ENCODE measurements around the gene AS3MT. TPM values are rescaled to one million over a fixed set of nuclear protein-coding genes. Genes with fewer than 3 reads are reported as not detected.
"Not testable (repeated sequence)": the region's sequence is repeated elsewhere in the genome, so short reads cannot be mapped to it uniquely, and the experiment has no call there.

The AS3MT gene
- polyA plus RNA-seq, 1 of the 3 experiments (the other 2 are of a cell fraction) = 9.0 TPM

DNA sequence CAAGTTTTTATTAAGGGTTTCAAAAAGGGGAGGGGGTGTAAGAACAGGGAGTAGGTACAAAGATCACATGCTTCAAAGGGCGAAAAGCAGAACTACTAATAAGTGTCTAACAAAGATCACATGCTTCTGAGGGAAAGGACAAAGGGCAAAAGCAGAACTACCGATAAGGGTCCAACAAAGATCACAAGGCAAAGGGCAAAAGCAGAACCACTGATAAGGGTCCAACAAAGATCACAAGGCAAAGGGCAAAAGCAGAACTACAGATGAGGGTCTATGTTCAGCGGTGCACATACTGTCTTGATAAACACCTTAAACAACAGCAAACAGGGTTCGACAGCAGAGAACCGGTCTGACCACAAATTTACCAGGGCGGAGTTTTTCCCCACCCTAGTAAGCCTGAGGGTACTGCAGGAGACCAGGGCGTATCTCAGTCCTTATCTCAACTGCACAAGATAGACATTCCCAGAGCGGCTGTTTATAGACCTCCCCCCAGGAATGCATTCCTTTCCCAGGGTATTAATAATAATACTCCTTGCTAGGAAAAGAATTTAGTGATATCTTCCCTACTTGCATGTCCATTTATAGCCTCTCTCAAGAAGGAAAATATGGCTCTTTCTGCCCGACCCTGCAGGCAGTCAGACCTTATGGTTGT, 30.9 kb upstream of the AS3MT start:
- CTCF ChIA-PET = interaction anchor here (1.8 to 5.4 kb wide), 3 partner anchors 63 to 647 kb away, joined by 4 to 71 read pairs (median 6); no protein-coding TSS in a partner anchor

DNA sequence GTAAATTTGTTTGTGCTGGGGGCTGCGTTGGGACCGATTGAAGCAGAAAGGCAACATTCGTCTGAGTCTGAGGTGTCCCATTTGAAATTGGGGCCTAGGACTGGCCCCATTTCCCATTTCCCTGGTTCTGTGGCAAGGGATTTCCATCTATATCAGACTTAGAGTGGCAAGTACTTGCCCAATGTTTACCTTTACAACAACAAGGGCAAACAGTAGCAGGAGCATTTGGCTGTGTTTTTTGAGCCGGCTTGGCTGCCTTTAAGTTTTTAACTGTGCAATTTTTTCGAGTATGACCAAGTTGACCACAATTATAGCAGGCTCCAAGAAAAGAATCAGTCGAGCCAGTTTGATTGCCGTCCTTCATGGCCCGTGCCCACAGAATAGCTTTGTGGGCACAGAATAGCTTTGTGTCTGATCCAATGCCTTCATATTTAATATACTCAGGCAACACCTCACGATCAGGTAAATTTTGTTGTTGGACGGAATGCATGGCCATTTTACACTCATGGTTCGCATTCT, 27.4 kb upstream of the AS3MT start:
- Histone ChIP-seq H3K9ac (no peak overlapping the region), H3K27me3 (ENCODE audit: insufficient read depth) (no peaks in the 10 kb centered on the region), H3K9me2 (no peaks in the 10 kb centered on the region), H3K4me2 (no peak overlapping the region), H3K27ac (ENCODE audit: low read depth in 2 of 2, low read length in 1 of 2) (no peak overlapping the region), H3K4me1 (ENCODE audit: control insufficient read depth in 1 of 2, insufficient read depth in 2 of 2, low read depth in 1 of 2, low read length in 1 of 2) (no peaks in the 10 kb centered on the region), H3K9me3 (no peaks in the 10 kb centered on the region), H3K79me2 (ENCODE audit: insufficient read depth) (no peaks in the 10 kb centered on the region), H3F3A (replicated peaks; ENCODE audit: insufficient read depth) (no peaks in the 10 kb centered on the region), H3K4me3 (ENCODE audit: low read depth in 2 of 2, low read length in 1 of 2) (no peak overlapping the region), H4K20me1 (ENCODE audit: insufficient read depth) (no peaks in the 10 kb centered on the region), H3K36me3 (replicated peaks in 1 of 2; ENCODE audit: control insufficient read depth in 1 of 2, insufficient read depth in 2 of 2, low read length in 1 of 2) (no peaks in the 10 kb centered on the region), H2AFZ (ENCODE audit: low read depth) (no peak overlapping the region)
- no peak for DNase-seq
- POLR2A ChIA-PET = no interaction called here
- no peak for TF ChIP-seq YY1 (IDR thresholded peaks at IDR 0.05; ENCODE audit: low read depth)
- TF ChIP-seq RXRA (IDR thresholded peaks at IDR 0.05; ENCODE audit: borderline replicate concordance, low read depth) = no peak
- TF ChIP-seq GABPA (IDR thresholded peaks at IDR 0.05; ENCODE audit: low read depth) = no peak
- TF ChIP-seq NRF1 (IDR thresholded peaks at IDR 0.05; ENCODE audit: low read depth, low read length) = no peak
- TF ChIP-seq, protein P1, sequence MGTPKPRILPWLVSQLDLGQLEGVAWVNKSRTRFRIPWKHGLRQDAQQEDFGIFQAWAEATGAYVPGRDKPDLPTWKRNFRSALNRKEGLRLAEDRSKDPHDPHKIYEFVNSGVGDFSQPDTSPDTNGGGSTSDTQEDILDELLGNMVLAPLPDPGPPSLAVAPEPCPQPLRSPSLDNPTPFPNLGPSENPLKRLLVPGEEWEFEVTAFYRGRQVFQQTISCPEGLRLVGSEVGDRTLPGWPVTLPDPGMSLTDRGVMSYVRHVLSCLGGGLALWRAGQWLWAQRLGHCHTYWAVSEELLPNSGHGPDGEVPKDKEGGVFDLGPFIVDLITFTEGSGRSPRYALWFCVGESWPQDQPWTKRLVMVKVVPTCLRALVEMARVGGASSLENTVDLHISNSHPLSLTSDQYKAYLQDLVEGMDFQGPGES (IDR thresholded peaks at IDR 0.05; ENCODE audit: low read depth, low read length) = no peak
- TF ChIP-seq JUND (IDR thresholded peaks at IDR 0.05) = no peak
- no peak for TF ChIP-seq MXI1 (IDR thresholded peaks at IDR 0.05; ENCODE audit: low read depth, low read length)
- 64% methylated on average over 11 of the region's 11 CpGs for WGBS (ENCODE audit: low lambda C conversion rate)
- CTCF ChIA-PET = no interaction called here

More for the DNA sequence above, 30.9 kb upstream of the AS3MT start:
- H3K4me1 ChIP-seq (ENCODE audit: control insufficient read depth in 1 of 2, insufficient read depth in 2 of 2, low read depth in 1 of 2, low read length in 1 of 2); H3K9me3 ChIP-seq; H3K4me2 ChIP-seq; H2AFZ ChIP-seq (ENCODE audit: low read depth); H3K9ac ChIP-seq; H3K79me2 ChIP-seq (ENCODE audit: insufficient read depth); H3K27ac ChIP-seq (ENCODE audit: low read depth in 2 of 2, low read length in 1 of 2); H4K20me1 ChIP-seq (ENCODE audit: insufficient read depth); DNase-seq; H3K4me3 ChIP-seq (ENCODE audit: low read depth in 2 of 2, low read length in 1 of 2); H3F3A ChIP-seq (replicated peaks; ENCODE audit: insufficient read depth); H3K27me3 ChIP-seq (ENCODE audit: insufficient read depth); H3K36me3 ChIP-seq (replicated peaks in 1 of 2; ENCODE audit: control insufficient read depth in 1 of 2, insufficient read depth in 2 of 2, low read length in 1 of 2); H3K9me2 ChIP-seq; POLR2A ChIA-PET: not testable (repeated sequence)
- 66% methylated on average over 8 of the region's 9 CpGs for WGBS (ENCODE audit: low lambda C conversion rate)

DNA sequence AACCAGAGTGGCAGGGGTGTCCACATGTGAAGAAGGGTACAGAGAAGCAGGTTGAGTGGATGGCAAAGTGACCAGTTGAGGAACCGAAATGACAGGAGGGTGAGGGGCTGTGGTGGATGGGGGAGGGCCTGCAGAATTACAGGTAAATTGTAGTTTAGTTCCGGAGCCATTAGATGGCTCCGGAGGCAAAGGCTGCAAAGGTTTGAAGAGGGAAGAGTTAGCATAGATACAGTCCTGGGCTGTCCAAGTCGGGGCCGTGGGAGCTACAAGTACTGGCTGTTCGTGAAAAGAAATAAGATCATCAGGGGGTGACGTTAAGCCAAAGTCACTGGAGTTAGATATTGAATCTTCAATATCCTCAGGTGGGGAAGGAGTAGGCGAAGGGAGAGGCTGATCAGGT, 26.1 kb upstream of the AS3MT start:
- H3K27me3 ChIP-seq (ENCODE audit: insufficient read depth); H3K4me1 ChIP-seq (ENCODE audit: control insufficient read depth in 1 of 2, insufficient read depth in 2 of 2, low read depth in 1 of 2, low read length in 1 of 2); H3K4me3 ChIP-seq (ENCODE audit: low read depth in 2 of 2, low read length in 1 of 2); DNase-seq; H3K4me2 ChIP-seq; H3K9me2 ChIP-seq; H4K20me1 ChIP-seq (ENCODE audit: insufficient read depth); H3F3A ChIP-seq (replicated peaks; ENCODE audit: insufficient read depth); H3K27ac ChIP-seq (ENCODE audit: low read depth in 2 of 2, low read length in 1 of 2); H3K9me3 ChIP-seq; H3K36me3 ChIP-seq (replicated peaks in 1 of 2; ENCODE audit: control insufficient read depth in 1 of 2, insufficient read depth in 2 of 2, low read length in 1 of 2); H3K79me2 ChIP-seq (ENCODE audit: insufficient read depth); POLR2A ChIA-PET; H3K9ac ChIP-seq; H2AFZ ChIP-seq (ENCODE audit: low read depth): not testable (repeated sequence)
- WGBS (ENCODE audit: low lambda C conversion rate) = 51% methylated on average over 8 of the region's 8 CpGs
- CTCF ChIA-PET = interaction anchor here (0.6 kb wide), 1 partner anchor 22 kb away, joined by 3 read pairs; no protein-coding TSS in a partner anchor

DNA sequence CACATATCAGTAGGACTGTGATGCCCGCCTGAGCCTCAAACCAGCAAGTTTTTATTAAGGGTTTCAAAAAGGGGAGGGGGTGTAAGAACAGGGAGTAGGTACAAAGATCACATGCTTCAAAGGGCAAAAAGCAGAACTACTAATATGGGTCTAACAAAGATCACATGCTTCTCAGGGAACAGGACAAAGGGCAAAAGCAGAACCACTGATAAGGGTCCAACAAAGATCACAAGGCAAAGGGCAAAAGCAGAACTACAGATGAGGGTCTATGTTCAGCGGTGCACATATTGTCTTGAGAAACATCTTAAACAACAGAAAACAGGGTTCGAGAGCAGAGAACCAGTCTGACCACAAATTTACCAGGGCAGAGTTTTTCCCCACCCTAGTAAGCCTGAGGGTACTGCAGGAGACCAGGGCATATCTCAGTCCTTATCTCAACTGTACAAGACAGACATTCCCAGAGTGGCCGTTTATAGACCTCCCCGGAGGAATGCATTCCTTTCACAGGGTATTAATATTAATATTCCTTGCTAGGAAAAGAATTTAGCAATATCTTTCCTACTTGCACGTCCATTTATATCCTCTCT, 25.0 kb upstream of the AS3MT start:
- H3K79me2 ChIP-seq (ENCODE audit: insufficient read depth); POLR2A ChIA-PET; H3K9me2 ChIP-seq; H3K4me2 ChIP-seq; H3K4me1 ChIP-seq (ENCODE audit: control insufficient read depth in 1 of 2, insufficient read depth in 2 of 2, low read depth in 1 of 2, low read length in 1 of 2); H3K9me3 ChIP-seq; DNase-seq; H3K4me3 ChIP-seq (ENCODE audit: low read depth in 2 of 2, low read length in 1 of 2); H3K27ac ChIP-seq (ENCODE audit: low read depth in 2 of 2, low read length in 1 of 2); H3K27me3 ChIP-seq (ENCODE audit: insufficient read depth); H4K20me1 ChIP-seq (ENCODE audit: insufficient read depth); H2AFZ ChIP-seq (ENCODE audit: low read depth); H3K9ac ChIP-seq; H3F3A ChIP-seq (replicated peaks; ENCODE audit: insufficient read depth); H3K36me3 ChIP-seq (replicated peaks in 1 of 2; ENCODE audit: control insufficient read depth in 1 of 2, insufficient read depth in 2 of 2, low read length in 1 of 2): not testable (repeated sequence)
- WGBS (ENCODE audit: low lambda C conversion rate) = 63% methylated on average over 6 of the region's 6 CpGs
- CTCF ChIA-PET = interaction anchor here (1.4 kb wide), 1 partner anchor 9 kb away, joined by 4 read pairs; no protein-coding TSS in a partner anchor

Data from SK-N-SH (cell line).